Measurements from ENCODE around the gene CHD2.

Gene CHD2

GRCh38 chr15:93042211-93042610 lies 142.1 kb downstream of the CHD2 start:
- TF ChIP-seq CTCF (IDR thresholded peaks at IDR 0.05; ENCODE audit: borderline replicate concordance, insufficient read depth, low read depth, low read length): no peak

GRCh38 chr15:93042691-93043378 lies 142.7 kb downstream of the CHD2 start:
- no peak for TF ChIP-seq CTCF (IDR thresholded peaks at IDR 0.05; ENCODE audit: borderline replicate concordance, insufficient read depth, low read depth, low read length)
- H3K4me3 ChIP-seq (ENCODE audit: low read depth, low read length): no peak overlapping the region

More at GRCh38 chr15:93042211-93042610, 142.1 kb downstream of the CHD2 start:
- H3K4me3 ChIP-seq (ENCODE audit: low read depth, low read length): no peak overlapping the region

- no peak overlapping the region for H3K4me3 ChIP-seq (ENCODE audit: low read depth, low read length)
- no peak for TF ChIP-seq CTCF (IDR thresholded peaks at IDR 0.05; ENCODE audit: borderline replicate concordance, insufficient read depth, low read depth, low read length)
Measured at GRCh38 chr15:93043621-93044300, 143.6 kb downstream of the CHD2 start.

GRCh38 chr15:93044301-93045190 lies 144.4 kb downstream of the CHD2 start:
- no peak for TF ChIP-seq CTCF (IDR thresholded peaks at IDR 0.05; ENCODE audit: borderline replicate concordance, insufficient read depth, low read depth, low read length)
- no peak overlapping the region for H3K4me3 ChIP-seq (ENCODE audit: low read depth, low read length)

- TF ChIP-seq CTCF (IDR thresholded peaks at IDR 0.05; ENCODE audit: borderline replicate concordance, insufficient read depth, low read depth, low read length): no peak
- no peak overlapping the region for H3K4me3 ChIP-seq (ENCODE audit: low read depth, low read length)
Measured at GRCh38 chr15:93045191-93045785, 145.2 kb downstream of the CHD2 start.

- TF ChIP-seq CTCF (IDR thresholded peaks at IDR 0.05; ENCODE audit: borderline replicate concordance, insufficient read depth, low read depth, low read length): no peak
- H3K4me3 ChIP-seq (ENCODE audit: low read depth, low read length): no peak overlapping the region
Measured at GRCh38 chr15:93046120-93046519, 146.0 kb downstream of the CHD2 start.
